SU-DHL-6 (cell line): ENCODE data around the gene GALNT10.

Experiments used
- H2AFZ ChIP-seq: fragments of 200-600 bp; sonication (generic); 2 replicates; pipeline ENCODE4 v1.6.1; 2014; ENCODE audit warnings: low read depth, mild to moderate bottlenecking, moderate library complexity, mixed read lengths, antibody characterized with exemption, low read length; ENCODE audit not compliant: severe bottlenecking
- H3F3A ChIP-seq: fragments of 200-600 bp; shearing (Covaris generic); 2 replicates; pipeline ENCODE4 v1.6.0; 2016; ENCODE audit warnings: antibody characterized with exemption, mild to moderate bottlenecking; ENCODE audit not compliant: insufficient read depth
- H3K27ac ChIP-seq: fragments of 200-600 bp; sonication (generic); 2 replicates; pipeline ENCODE4 v1.5.1; 2016; ENCODE audit warnings: low read depth, mild to moderate bottlenecking, low read length, moderate library complexity, mixed read lengths
- H3K27me3 ChIP-seq: fragments of 200-600 bp; sonication (generic), shearing (Covaris generic); 2 replicates; pipeline ENCODE4 v1.6.0; 2014; ENCODE audit warnings: mild to moderate bottlenecking, low read length
- H3K36me3 ChIP-seq: fragments of 200-600 bp; sonication (generic); 2 replicates; pipeline ENCODE4 v1.6.1; 2014; ENCODE audit warnings: mild to moderate bottlenecking, low read length, mixed read lengths
- H3K4me2 ChIP-seq: fragments of 300-600, 200-600 bp; shearing (Covaris generic), sonication (generic); 2 replicates; pipeline ENCODE4 v1.6.0; 2014; ENCODE audit warnings: low read length, low read depth, mild to moderate bottlenecking; ENCODE audit not compliant: poor library complexity, severe bottlenecking
- H3K4me3 ChIP-seq: fragments of 200-600 bp; sonication (generic); 2 replicates; pipeline ENCODE4 v1.5.1; 2014; ENCODE audit warnings: antibody characterized with exemption, low read length, mild to moderate bottlenecking, mixed read lengths; ENCODE audit not compliant: insufficient read depth, poor library complexity, severe bottlenecking
- H3K79me2 ChIP-seq: fragments of 200-600 bp; sonication (generic); 2 replicates; pipeline ENCODE4 v1.6.1; 2014; ENCODE audit warnings: mild to moderate bottlenecking, low read length, moderate library complexity; ENCODE audit not compliant: insufficient read depth
- H3K9ac ChIP-seq: fragments of 200-600 bp; sonication (generic); 2 replicates; pipeline ENCODE4 v1.7.0; 2014; ENCODE audit warnings: mild to moderate bottlenecking, low read length
- H3K9me2 ChIP-seq: fragments of 200-600 bp; sonication (generic); replicated peaks from 2 replicates; pipeline ENCODE4 v1.6.1; 2014; ENCODE audit warnings: low read length; ENCODE audit not compliant: insufficient read depth
- H3K9me3 ChIP-seq: fragments of 200-600 bp; sonication (generic); 2 replicates; pipeline ENCODE4 v1.6.1; 2014; ENCODE audit warnings: low read length, mixed read lengths; ENCODE audit not compliant: insufficient read depth
- H4K20me1 ChIP-seq: fragments of 200-600 bp; sonication (generic); 2 replicates; pipeline ENCODE4 v1.6.1; 2014; ENCODE audit warnings: low read depth, mild to moderate bottlenecking, antibody characterized with exemption, low read length, moderate library complexity, mixed read lengths
- EZH2phosphoT487 ChIP-seq: fragments of 200-600 bp; sonication (generic), shearing (Covaris generic); conservative IDR thresholded peaks from 2 replicates; pipeline ENCODE4 v1.6.1; 2018; ENCODE audit warnings: mild to moderate bottlenecking, antibody characterized with exemption, low read length, moderate library complexity, mixed read lengths
- TF ChIP-seq, protein P1 (sequence below): fragments of 200-600 bp; sonication (generic); IDR thresholded peaks from one replicate; pipeline ENCODE4 v1.5.1; 2017; ENCODE audit warnings: antibody characterized with exemption, mild to moderate bottlenecking, low read length, moderate library complexity; ENCODE audit not compliant: insufficient read depth, poor library complexity, severe bottlenecking

GALNT10 gene

DNA sequence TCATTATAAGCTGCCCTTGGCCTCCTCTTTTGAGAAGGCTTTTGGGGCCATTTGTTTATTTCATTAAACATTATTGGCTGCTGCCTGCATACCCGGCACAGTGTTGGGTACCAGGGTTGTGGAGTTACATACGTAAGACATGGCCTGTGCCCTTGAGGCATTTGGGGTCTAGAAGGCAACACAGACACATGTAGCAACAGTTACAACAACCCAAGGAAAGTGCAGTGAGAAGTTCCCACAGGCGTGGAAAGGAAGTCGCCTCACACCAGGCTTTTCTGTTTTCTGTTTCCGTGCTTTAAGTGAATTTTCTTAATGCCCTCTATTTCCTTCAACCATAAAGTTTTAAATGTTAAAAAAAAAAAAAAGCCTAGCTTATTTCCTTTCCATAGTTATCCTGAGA, 47.4 kb downstream of the GALNT10 start:
- H3K9ac ChIP-seq, result no peak overlapping the region
- no peaks in the 10 kb centered on the region for H3K79me2 ChIP-seq
- TF ChIP-seq, protein P1, sequence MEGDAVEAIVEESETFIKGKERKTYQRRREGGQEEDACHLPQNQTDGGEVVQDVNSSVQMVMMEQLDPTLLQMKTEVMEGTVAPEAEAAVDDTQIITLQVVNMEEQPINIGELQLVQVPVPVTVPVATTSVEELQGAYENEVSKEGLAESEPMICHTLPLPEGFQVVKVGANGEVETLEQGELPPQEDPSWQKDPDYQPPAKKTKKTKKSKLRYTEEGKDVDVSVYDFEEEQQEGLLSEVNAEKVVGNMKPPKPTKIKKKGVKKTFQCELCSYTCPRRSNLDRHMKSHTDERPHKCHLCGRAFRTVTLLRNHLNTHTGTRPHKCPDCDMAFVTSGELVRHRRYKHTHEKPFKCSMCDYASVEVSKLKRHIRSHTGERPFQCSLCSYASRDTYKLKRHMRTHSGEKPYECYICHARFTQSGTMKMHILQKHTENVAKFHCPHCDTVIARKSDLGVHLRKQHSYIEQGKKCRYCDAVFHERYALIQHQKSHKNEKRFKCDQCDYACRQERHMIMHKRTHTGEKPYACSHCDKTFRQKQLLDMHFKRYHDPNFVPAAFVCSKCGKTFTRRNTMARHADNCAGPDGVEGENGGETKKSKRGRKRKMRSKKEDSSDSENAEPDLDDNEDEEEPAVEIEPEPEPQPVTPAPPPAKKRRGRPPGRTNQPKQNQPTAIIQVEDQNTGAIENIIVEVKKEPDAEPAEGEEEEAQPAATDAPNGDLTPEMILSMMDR, result no peak
- TF ChIP-seq EZH2phosphoT487, result no peak
- H3F3A ChIP-seq, result no peaks in the 10 kb centered on the region
- H3K4me2 ChIP-seq, result no peak overlapping the region
- no peak overlapping the region for H3K4me3 ChIP-seq
- no peaks in the 10 kb centered on the region for H3K9me2 ChIP-seq
- no peaks in the 10 kb centered on the region for H3K36me3 ChIP-seq
- no peak overlapping the region for H3K27ac ChIP-seq
- no peaks in the 10 kb centered on the region for H3K9me3 ChIP-seq
- no peak overlapping the region for H2AFZ ChIP-seq
- no peaks in the 10 kb centered on the region for H4K20me1 ChIP-seq
- no peaks in the 10 kb centered on the region for H3K27me3 ChIP-seq

DNA sequence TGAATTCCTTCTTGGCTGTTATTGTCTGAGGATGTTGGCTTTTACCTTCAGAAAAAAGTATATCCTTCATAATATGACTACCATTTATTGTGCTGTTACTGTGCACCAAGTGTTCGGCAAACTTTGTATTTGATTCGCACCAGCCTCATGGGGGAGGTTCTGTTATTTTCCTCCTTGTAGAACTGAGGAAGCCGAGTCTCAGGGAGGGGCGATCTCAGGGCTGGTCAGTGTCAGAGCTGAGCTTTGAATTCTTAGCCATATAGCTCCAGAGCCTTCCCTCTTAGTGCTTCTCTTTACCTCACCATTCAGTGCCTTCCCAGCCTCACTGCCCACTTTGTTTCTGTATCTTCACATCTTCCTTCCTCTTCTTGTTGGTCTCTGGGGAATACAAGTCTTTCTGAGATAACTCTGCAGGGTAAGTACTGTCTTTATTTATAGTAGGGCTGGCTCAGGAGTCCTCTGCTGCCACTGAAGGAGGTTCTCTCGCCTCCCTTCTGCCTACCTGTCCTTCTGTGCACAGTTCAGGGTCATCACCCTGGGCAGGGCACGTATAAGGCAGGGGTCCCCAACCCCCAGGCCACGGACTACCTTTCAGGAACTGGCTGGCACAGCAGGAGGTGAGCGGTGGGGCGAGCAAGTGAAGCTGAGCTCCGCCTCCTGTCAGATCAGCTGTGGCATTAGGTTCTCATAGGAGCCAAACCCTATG, 48.4 kb downstream of the GALNT10 start:
- Histone ChIP-seq H3F3A (no peaks in the 10 kb centered on the region), H3K27ac (no peak overlapping the region), H3K79me2 (no peaks in the 10 kb centered on the region), H3K27me3 (no peaks in the 10 kb centered on the region), H2AFZ (no peak overlapping the region), H4K20me1 (no peaks in the 10 kb centered on the region), H3K4me3 (no peak overlapping the region), H3K36me3 (no peaks in the 10 kb centered on the region), H3K9me2 (no peaks in the 10 kb centered on the region), H3K4me2 (no peak overlapping the region), H3K9me3 (no peaks in the 10 kb centered on the region), H3K9ac (no peak overlapping the region)
- TF ChIP-seq EZH2phosphoT487, result no peak
- TF ChIP-seq, protein P1, result no peak

DNA sequence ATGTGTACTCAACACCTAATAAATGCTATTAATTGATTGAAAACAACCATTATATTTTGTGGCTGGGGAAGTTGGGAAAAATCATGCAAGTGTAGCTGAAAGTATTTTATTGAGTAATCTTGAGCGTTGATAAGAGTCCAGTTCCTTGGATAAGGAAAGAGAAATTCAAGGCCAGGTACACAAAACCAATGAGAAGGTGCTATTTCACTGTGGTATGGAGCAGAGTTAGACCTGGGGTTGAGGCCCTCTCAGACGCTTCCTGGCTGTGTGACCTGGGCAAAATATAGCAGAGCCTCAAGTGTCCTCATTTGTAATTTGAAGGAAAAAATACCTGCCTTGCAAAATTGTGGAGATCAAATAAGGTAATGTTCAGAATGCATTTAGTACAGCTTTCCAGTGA, 50.1 kb downstream of the GALNT10 start:
- no peaks in the 10 kb centered on the region for H3K36me3 ChIP-seq
- no peak overlapping the region for H3K27ac ChIP-seq
- no peak overlapping the region for H3K4me3 ChIP-seq
- H4K20me1 ChIP-seq, result no peaks in the 10 kb centered on the region
- H2AFZ ChIP-seq, result no peak overlapping the region
- H3K4me2 ChIP-seq, result no peak overlapping the region
- H3K27me3 ChIP-seq, result no peaks in the 10 kb centered on the region
- H3K9ac ChIP-seq, result no peak overlapping the region
- no peak for TF ChIP-seq EZH2phosphoT487
- TF ChIP-seq, protein P1, result no peak
- H3F3A ChIP-seq, result no peaks in the 10 kb centered on the region
- H3K9me2 ChIP-seq, result no peaks in the 10 kb centered on the region
- H3K9me3 ChIP-seq, result peaks cover 10% of the 10 kb centered on the region; the same call in 1 of the 2 replicates
- H3K79me2 ChIP-seq, result no peaks in the 10 kb centered on the region
